Stomach (tissue), 9 donors: ENCODE data around the gene KLK8. TPM values are rescaled to one million over a fixed set of nuclear protein-coding genes. Genes with fewer than 3 reads are reported as not detected.

Source experiments
- DNase-seq, 2 donors: peaks; one replicate each; pipeline versions ENCODE4 v3.0.0 to v3.0.0-alpha.2; 2013 to 2019
- H3K27ac ChIP-seq, 5 donors: fragments of 200-600 bp in 4 of 5; sonication (generic) in 4 of 5; one replicate each; pipeline ENCODE4 v1.5.1; 2013 to 2019; ENCODE audit warnings: mild to moderate bottlenecking in 1 of 5, moderate library complexity in 1 of 5
- H3K27me3 ChIP-seq, 3 donors: fragments of 200-600 bp; sonication (generic); one replicate each; pipeline ENCODE4 v1.5.1; 2017 to 2019; ENCODE audit warnings: mixed run types in 1 of 3
- H3K36me3 ChIP-seq, 4 donors: fragments of 200-600 bp; sonication (generic); 1 replicate in 3 of 4; 2 replicates in 1 of 4; pipeline ENCODE4 v1.5.1; 2016 to 2019
- H3K4me1 ChIP-seq, 4 donors: fragments of 200-600 bp; sonication (generic); one replicate each; pipeline ENCODE4 v1.5.1; 2016 to 2019
- H3K4me3 ChIP-seq, 4 donors: fragments of 200-600 bp; sonication (generic) in 3 of 4; one replicate each; pipeline ENCODE4 v1.5.1; 2016 to 2019; ENCODE audit warnings: mild to moderate bottlenecking in 1 of 4
- H3K9me3 ChIP-seq, 4 donors: fragments of 200-600 bp; sonication (generic); one replicate each; pipeline ENCODE4 v1.5.1; 2016 to 2019
- EP300 ChIP-seq: sonication (generic); formaldehyde crosslinking; IDR thresholded peaks from one replicate; pipeline ENCODE4 v1.6.1; 2017; ENCODE audit warnings: antibody characterized with exemption
- POLR2A ChIP-seq, 4 donors: fragments of 450-650 bp; IDR thresholded peaks; one replicate each; pipeline ENCODE4 v1.6.1; 2016; ENCODE audit warnings: antibody characterized with exemption in 4 of 4, control low read depth in 2 of 4, mild to moderate bottlenecking in 1 of 4, moderate library complexity in 1 of 4
- POLR2AphosphoS5 ChIP-seq, 3 donors: sonication (generic); formaldehyde crosslinking; IDR thresholded peaks; one replicate each; pipeline ENCODE4 v1.6.1; 2016; ENCODE audit warnings: antibody characterized with exemption in 3 of 3
- WGBS, 5 donors: extraction: QIAGEN DNeasy Blood & Tissue Kit in 3 of 5; methylation state at CpG; one replicate each; pipeline versions ENCODE4 v1.1.5 to v1.1.7; 2013 to 2018; 5-methylcytosine and 5-hydroxymethylcytosine counted together
- intact Hi-C: fragments of 100-400 bp; cut with DNase I; formaldehyde crosslinking; loops from one replicate; pipeline ENCODE4 v1.15.1; 2023; ENCODE audit warnings: low total_unique reads
- polyA plus RNA-seq, 3 donors: library from polyadenylated mRNA; stranded (reverse); fragments of 200-250 nt; gene quantifications; one replicate each; pipeline ENCODE4 v1.2.3, GENCODE V29; 2013
- total RNA-seq, 5 donors: library from RNA; depleted of rRNA; stranded (reverse); fragments of >200 nt; gene quantifications; one replicate each; pipeline versions ENCODE4 v1.1.0 to v1.2.3, GENCODE V29; 2014 to 2016
- TF ChIP-seq, protein P1 (sequence below), 7 experiments: fragments of 450-650 bp in 4 of 7; fragments of 200-600 bp in 3 of 7; sonication (generic) in 3 of 7; IDR thresholded peaks; one replicate each; pipeline ENCODE4 v1.5.1; 2016 to 2019; ENCODE audit warnings: antibody characterized with exemption in 7 of 7, control low read depth in 2 of 7, mild to moderate bottlenecking in 1 of 7
- donor health status: healthy with polysubstance abuse.
- donor health status: Bipolar disorder and iron deficiency.
- donor health status: healthy.

The KLK8 gene
- total and polyA plus RNA-seq, 8 donors, result 116 TPM; not detected in 7

DNA sequence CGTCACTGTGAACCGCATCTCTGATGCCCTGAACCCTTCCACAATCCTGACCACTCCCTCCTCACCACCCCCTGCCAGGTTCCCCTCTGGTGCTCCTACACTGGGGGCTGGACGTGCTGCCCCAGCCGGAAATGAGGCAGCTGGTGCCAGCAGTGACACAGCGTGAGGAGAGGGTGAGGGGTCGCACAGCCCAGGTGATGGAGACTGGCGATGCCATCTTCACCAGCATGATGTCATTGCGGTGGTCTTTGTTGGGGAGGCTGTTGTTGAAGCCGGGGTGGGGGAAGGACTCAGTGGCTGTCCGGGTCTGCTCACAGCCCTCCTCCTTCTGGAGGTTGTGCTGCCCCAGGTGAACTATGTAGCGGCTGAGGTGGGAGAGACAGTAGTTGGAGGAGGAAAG, 22.5 kb upstream of the KLK8 start:
- H3K4me1 ChIP-seq, result peaks cover 16 to 50% (median 27%) of the 10 kb centered on the region in 4 donors
- H3K36me3 ChIP-seq, result no peaks in the 10 kb centered on the region
- H3K4me3 ChIP-seq, result no peak overlapping the region
- intact Hi-C loops, result no loop called here
- DNase-seq, result no peak
- no peak overlapping the region for H3K27ac ChIP-seq
- TF ChIP-seq, protein P1, sequence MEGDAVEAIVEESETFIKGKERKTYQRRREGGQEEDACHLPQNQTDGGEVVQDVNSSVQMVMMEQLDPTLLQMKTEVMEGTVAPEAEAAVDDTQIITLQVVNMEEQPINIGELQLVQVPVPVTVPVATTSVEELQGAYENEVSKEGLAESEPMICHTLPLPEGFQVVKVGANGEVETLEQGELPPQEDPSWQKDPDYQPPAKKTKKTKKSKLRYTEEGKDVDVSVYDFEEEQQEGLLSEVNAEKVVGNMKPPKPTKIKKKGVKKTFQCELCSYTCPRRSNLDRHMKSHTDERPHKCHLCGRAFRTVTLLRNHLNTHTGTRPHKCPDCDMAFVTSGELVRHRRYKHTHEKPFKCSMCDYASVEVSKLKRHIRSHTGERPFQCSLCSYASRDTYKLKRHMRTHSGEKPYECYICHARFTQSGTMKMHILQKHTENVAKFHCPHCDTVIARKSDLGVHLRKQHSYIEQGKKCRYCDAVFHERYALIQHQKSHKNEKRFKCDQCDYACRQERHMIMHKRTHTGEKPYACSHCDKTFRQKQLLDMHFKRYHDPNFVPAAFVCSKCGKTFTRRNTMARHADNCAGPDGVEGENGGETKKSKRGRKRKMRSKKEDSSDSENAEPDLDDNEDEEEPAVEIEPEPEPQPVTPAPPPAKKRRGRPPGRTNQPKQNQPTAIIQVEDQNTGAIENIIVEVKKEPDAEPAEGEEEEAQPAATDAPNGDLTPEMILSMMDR (IDR thresholded peaks at IDR 0.05), result no peak
- no peak for TF ChIP-seq EP300
- WGBS, 5 donors, result 70 to 83% (median 76%) methylated on average over 10 to 11 of the region's 11 CpGs
- H3K27me3 ChIP-seq, result peaks cover 0 to 74% (median 12%) of the 10 kb centered on the region in 3 donors
- H3K9me3 ChIP-seq, result no peaks in the 10 kb centered on the region

DNA sequence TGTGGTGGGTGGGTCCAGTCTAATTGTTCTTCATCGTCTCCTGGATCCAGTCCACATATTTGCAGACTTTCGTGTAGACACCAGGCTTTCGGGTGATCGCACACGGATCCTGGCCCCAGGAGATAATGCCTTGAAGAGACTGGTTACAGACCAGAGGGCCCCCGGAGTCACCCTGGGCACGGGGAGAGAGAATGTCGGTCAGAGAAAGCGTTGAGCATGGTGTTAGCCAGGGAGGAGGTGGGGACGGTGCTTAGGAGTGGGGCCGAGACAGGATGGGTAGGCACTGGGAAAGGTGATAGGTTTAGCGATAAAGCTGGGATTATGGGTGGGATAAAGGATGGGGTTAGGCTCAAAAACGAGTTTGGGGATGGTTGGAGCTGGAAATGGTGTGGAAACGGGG, 21.1 kb upstream of the KLK8 start:
- no peak overlapping the region for H3K27ac ChIP-seq
- 63 to 69% (median 67%) methylated on average over 14 of the region's 14 CpGs for WGBS, 5 donors
- peaks cover 18 to 56% (median 37%) of the 10 kb centered on the region in 4 donors for H3K4me1 ChIP-seq
- no peak overlapping the region for H3K4me3 ChIP-seq
- H3K9me3 ChIP-seq, result no peaks in the 10 kb centered on the region
- peaks cover 0 to 80% (median 22%) of the 10 kb centered on the region in 3 donors for H3K27me3 ChIP-seq
- DNase-seq, result no peak
- TF ChIP-seq EP300, result no peak
- no peak for TF ChIP-seq POLR2AphosphoS5 (IDR thresholded peaks at IDR 0.05)
- TF ChIP-seq, protein P1 (IDR thresholded peaks at IDR 0.05), result no peak
- TF ChIP-seq POLR2A (IDR thresholded peaks at IDR 0.05), result no peak
- intact Hi-C loops, result no loop called here
- no peaks in the 10 kb centered on the region for H3K36me3 ChIP-seq

DNA sequence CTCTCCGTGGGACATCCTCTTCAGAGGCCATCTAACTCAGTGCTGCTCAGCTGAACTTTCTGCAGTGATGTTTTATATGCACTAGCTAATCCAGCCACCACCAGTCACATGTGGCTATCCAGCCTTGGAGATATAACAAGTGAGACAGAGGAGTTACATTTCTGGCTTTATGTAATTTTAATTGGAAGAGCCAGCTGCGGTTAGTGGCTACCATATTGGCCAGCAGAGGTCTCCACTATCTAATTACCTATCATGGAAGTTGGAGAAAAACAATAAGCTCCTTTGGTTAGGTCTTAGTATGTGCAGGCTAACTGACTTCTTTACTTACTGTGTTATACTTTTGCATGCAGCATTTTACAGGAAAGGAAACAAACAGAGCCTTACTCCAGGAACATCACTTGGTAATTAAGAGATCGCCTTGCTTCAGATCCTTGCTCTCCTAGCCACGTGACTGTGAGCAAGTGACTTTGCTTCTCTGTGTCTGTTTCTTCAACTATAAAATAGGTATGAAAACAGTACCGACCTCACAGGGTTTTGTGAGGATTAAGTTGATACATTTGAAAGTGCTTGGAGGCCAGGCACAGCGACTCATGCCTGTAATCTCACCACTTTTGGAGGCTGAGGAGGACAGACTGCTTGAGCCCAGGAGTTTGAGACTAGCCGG, 19.7 kb upstream of the KLK8 start:
- TF ChIP-seq EP300, result no peak
- TF ChIP-seq, protein P1 (IDR thresholded peaks at IDR 0.05), result peak in 5 of 7 experiments; percentile 27 to 75 (median 46)
- no peak for TF ChIP-seq POLR2AphosphoS5 (IDR thresholded peaks at IDR 0.05)
- no peaks in the 10 kb centered on the region for H3K9me3 ChIP-seq
- peak; percentile 34 to 72 for DNase-seq
- H3K4me1 ChIP-seq, result peaks cover 27 to 59% (median 48%) of the 10 kb centered on the region in 4 donors
- H3K27ac ChIP-seq, result peak overlapping the region in 1 of 5 donors; percentile 46
- no peak overlapping the region for H3K4me3 ChIP-seq
- no peaks in the 10 kb centered on the region for H3K36me3 ChIP-seq
- H3K27me3 ChIP-seq, result peaks cover 8 to 82% (median 32%) of the 10 kb centered on the region in 3 donors
- 28 to 33% (median 30%) methylated on average over 7 of the region's 7 CpGs for WGBS, 5 donors
- intact Hi-C loops, result no loop called here

DNA sequence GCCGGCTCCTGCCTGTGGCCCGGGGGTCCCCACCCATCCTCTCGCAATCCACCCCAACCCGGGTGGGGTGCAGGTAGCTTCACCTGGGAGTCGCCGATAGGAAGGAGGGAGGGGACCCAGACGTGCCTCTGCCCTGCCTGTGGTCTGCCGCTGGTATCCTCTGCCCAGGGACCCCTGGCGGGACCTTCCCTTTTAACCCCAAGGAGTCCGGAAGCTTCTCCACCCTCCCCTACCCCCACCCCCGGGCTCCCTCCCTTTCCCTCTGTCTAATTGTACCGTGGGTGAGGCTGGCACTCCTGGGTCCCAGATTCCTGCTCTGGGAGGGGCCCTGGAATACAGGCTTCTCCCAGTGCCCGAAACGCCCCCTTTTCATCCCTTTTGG, 18.1 kb upstream of the KLK8 start, which contains the start of gene KLK10:
KLK10 (minus strand) TSS at position 166 of the 382 bp plus-strand sequence. CDS start 579 bp downstream, outside the sequence.
- intact Hi-C loops, result loop anchor here (2.0 kb wide), 1 partner anchor 75 kb away; no protein-coding TSS in a partner anchor
- Histone ChIP-seq H3K36me3 (no peaks in the 10 kb centered on the region), H3K27me3 (peaks cover 8 to 82% (median 43%) of the 10 kb centered on the region in 3 donors), H3K27ac (peak within 1 kb of the TSS in 2 of 5 donors; percentile 12 to 46), H3K9me3 (no peaks in the 10 kb centered on the region), H3K4me3 (peak within 1 kb of the TSS; percentile 29 to 54 (median 40)), H3K4me1 (peaks cover 27 to 48% (median 45%) of the 10 kb centered on the region in 4 donors)
- TF ChIP-seq EP300, result no peak
- TF ChIP-seq POLR2A (IDR thresholded peaks at IDR 0.05), result no peak
- TF ChIP-seq, protein P1 (IDR thresholded peaks at IDR 0.05), result no peak
- TF ChIP-seq POLR2AphosphoS5 (IDR thresholded peaks at IDR 0.05), result no peak
- DNase-seq, result no peak
- 2 to 4% (median 3%) methylated on average over 6 to 14 of the region's 14 CpGs for WGBS, 5 donors
